Upper lobe of left lung (tissue), 6 donors: ENCODE measurements around the gene DCST1. TPM values are rescaled to one million over a fixed set of nuclear protein-coding genes. Genes with fewer than 3 reads are reported as not detected.

Experiments
- ATAC-seq, 2 donors: fragments of 200-7000 bp; cut with Tn5 transposase; one replicate each; pipeline ENCODE4 v1.9.1; 2022; ENCODE audit warnings: mild to moderate bottlenecking in 2 of 2, moderate library complexity in 2 of 2; ENCODE audit not compliant: low FRiP score in 2 of 2
- DNase-seq, 2 donors: peaks; one replicate each; pipeline ENCODE4 v3.0.0-alpha.2; 2019 to 2020
- H3K27ac ChIP-seq, 4 donors: fragments of 200-600 bp; sonication (generic); one replicate each; pipeline ENCODE4 v1.5.1; 2016 to 2019
- H3K27me3 ChIP-seq, 4 donors: fragments of 200-600 bp; sonication (generic); one replicate each; pipeline ENCODE4 v1.5.1; 2017 to 2019
- H3K36me3 ChIP-seq, 4 donors: fragments of 200-600 bp; sonication (generic); one replicate each; pipeline ENCODE4 v1.5.1; 2016 to 2019
- H3K4me1 ChIP-seq, 4 donors: fragments of 200-600 bp; sonication (generic); one replicate each; pipeline ENCODE4 v1.5.1; 2018 to 2019
- H3K4me3 ChIP-seq, 4 donors: fragments of 200-600 bp; sonication (generic); one replicate each; pipeline ENCODE4 v1.5.1; 2017 to 2019; ENCODE audit warnings: mild to moderate bottlenecking in 2 of 4, moderate library complexity in 1 of 4
- H3K9me3 ChIP-seq, 4 donors: fragments of 200-600 bp; sonication (generic); one replicate each; pipeline ENCODE4 v1.5.1; 2018 to 2019
- CTCF ChIP-seq, 6 experiments: fragments of 450-650 bp in 4 of 6; fragments of 200-600 bp in 2 of 6; sonication (generic) in 2 of 6; IDR thresholded peaks; one replicate each; pipeline ENCODE4 v1.5.1; 2016 to 2019; ENCODE audit warnings: antibody characterized with exemption in 6 of 6
- EP300 ChIP-seq, 4 donors: sonication (generic); formaldehyde crosslinking; IDR thresholded peaks; one replicate each; pipeline ENCODE4 v1.5.1; 2017; ENCODE audit warnings: antibody characterized with exemption in 4 of 4, control low read depth in 2 of 4
- POLR2A ChIP-seq, 4 donors: fragments of 450-650 bp; IDR thresholded peaks; one replicate each; pipeline ENCODE4 v1.5.1; 2016 to 2017; ENCODE audit warnings: antibody characterized with exemption in 4 of 4, mild to moderate bottlenecking in 2 of 4
- POLR2AphosphoS5 ChIP-seq, 2 donors: sonication (generic); formaldehyde crosslinking; IDR thresholded peaks; one replicate each; pipeline ENCODE4 v1.5.1; 2017; ENCODE audit warnings: antibody characterized with exemption in 2 of 2
- WGBS, 2 donors: methylation state at CpG; one replicate each; pipeline ENCODE4 v1.1.5; 2017 to 2018; 5-methylcytosine and 5-hydroxymethylcytosine counted together
- total RNA-seq, 6 donors: library from RNA; depleted of rRNA in 4 of 6; stranded (reverse); fragments of >200 nt in 4 of 6; gene quantifications; one replicate each; pipeline versions ENCODE4 v1.1.0 to v1.2.1, GENCODE V29; 2016 to 2021
- donor health status: DM: no; HTN: no; CAD: no; lungs with moderate emphysema.
- donor health status: DM: no; HTN: yes; CAD: no; lungs with severe emphysema.

Gene DCST1
- total RNA-seq, 6 donors from 2014 or later, result 0.89 TPM; not detected in 5

GRCh38 chr1:155086856-155087535, 53.4 kb downstream of the DCST1 start:
- 58 to 63% methylated on average over 8 of the region's 8 CpGs for WGBS, 2 donors
- peaks cover 4 to 24% (median 18%) of the 10 kb centered on the region in 4 donors for H3K27me3 ChIP-seq
- DNase-seq, result no peak
- H3K36me3 ChIP-seq, result no peaks in the 10 kb centered on the region
- ATAC-seq, result no peak
- no peak overlapping the region for H3K4me3 ChIP-seq
- peaks cover 28 to 47% (median 34%) of the 10 kb centered on the region in 4 donors for H3K4me1 ChIP-seq
- no peak for TF ChIP-seq POLR2A (IDR thresholded peaks at IDR 0.05)
- no peak overlapping the region for H3K27ac ChIP-seq
- no peaks in the 10 kb centered on the region for H3K9me3 ChIP-seq

- DNase-seq, result peak; percentile 81 to 92
- ATAC-seq, result peak; percentile 76 to 89
- Histone ChIP-seq H3K4me3 (no peak overlapping the region), H3K9me3 (no peaks in the 10 kb centered on the region), H3K4me1 (peaks cover 13 to 25% (median 18%) of the 10 kb centered on the region in 4 donors), H3K27me3 (no peaks in the 10 kb centered on the region), H3K36me3 (no peaks in the 10 kb centered on the region), H3K27ac (no peak overlapping the region)
- 24 to 25% methylated on average over 24 to 28 of the region's 29 CpGs for WGBS, 2 donors
- no peak for TF ChIP-seq EP300 (IDR thresholded peaks at IDR 0.05)
- peak; percentile 96 to 99 (median 98) for TF ChIP-seq CTCF (IDR thresholded peaks at IDR 0.05)
These were observed 57.7 kb downstream of the DCST1 start for GRCh38 chr1:155091071-155092051.

GRCh38 chr1:155092131-155092530, 58.5 kb downstream of the DCST1 start:
- Histone ChIP-seq H3K27ac (no peak overlapping the region), H3K36me3 (no peaks in the 10 kb centered on the region), H3K9me3 (no peaks in the 10 kb centered on the region), H3K27me3 (no peaks in the 10 kb centered on the region), H3K4me3 (no peak overlapping the region), H3K4me1 (peaks cover 13 to 21% (median 17%) of the 10 kb centered on the region in 4 donors)
- no peak for ATAC-seq
- 77 to 95% methylated on average over 4 to 6 of the region's 6 CpGs for WGBS, 2 donors
- TF ChIP-seq POLR2AphosphoS5 (IDR thresholded peaks at IDR 0.05) (no peak), EP300 (IDR thresholded peaks at IDR 0.05) (no peak), POLR2A (IDR thresholded peaks at IDR 0.05) (no peak), CTCF (IDR thresholded peaks at IDR 0.05) (no peak)
- no peak for DNase-seq

- 85 to 86% methylated on average over 10 to 12 of the region's 12 CpGs for WGBS, 2 donors
- Histone ChIP-seq H3K27ac (no peak overlapping the region), H3K27me3 (no peaks in the 10 kb centered on the region), H3K4me1 (peaks cover 13 to 21% (median 17%) of the 10 kb centered on the region in 4 donors), H3K4me3 (no peak overlapping the region), H3K36me3 (no peaks in the 10 kb centered on the region), H3K9me3 (no peaks in the 10 kb centered on the region)
- ATAC-seq (no peak), DNase-seq (no peak)
- no peak for TF ChIP-seq EP300 (IDR thresholded peaks at IDR 0.05)
- no peak for TF ChIP-seq POLR2A (IDR thresholded peaks at IDR 0.05)
- TF ChIP-seq CTCF (IDR thresholded peaks at IDR 0.05), result no peak
- no peak for TF ChIP-seq POLR2AphosphoS5 (IDR thresholded peaks at IDR 0.05)
These were observed 59.0 kb downstream of the DCST1 start for GRCh38 chr1:155092641-155093040.

GRCh38 chr1:155093911-155094621, 60.4 kb downstream of the DCST1 start:
- ATAC-seq, result peak; percentile 43 to 47
- H3K27me3 ChIP-seq, result no peaks in the 10 kb centered on the region
- H3K4me3 ChIP-seq, result peak overlapping the region in 1 of 4 donors; percentile 12
- H3K9me3 ChIP-seq, result no peaks in the 10 kb centered on the region
- WGBS, 2 donors, result 10 to 11% methylated on average over 12 to 13 of the region's 13 CpGs
- peak in 1 of 2 donors; percentile 42 for DNase-seq
- TF ChIP-seq CTCF (IDR thresholded peaks at IDR 0.05), result peak in 4 of 6 experiments; percentile 3 to 48 (median 38)
- no peak for TF ChIP-seq POLR2A (IDR thresholded peaks at IDR 0.05)
- H3K27ac ChIP-seq, result peak overlapping the region; percentile 6 to 77 (median 72)
- H3K4me1 ChIP-seq, result peaks cover 13 to 21% (median 17%) of the 10 kb centered on the region in 4 donors
- no peaks in the 10 kb centered on the region for H3K36me3 ChIP-seq
